ENCODE results near the gene HBQ1. TPM values are rescaled to one million over a fixed set of nuclear protein-coding genes. Genes with fewer than 3 reads are reported as not detected.

Gene HBQ1
- total RNA-seq, 1 experiment from 2014 or later: not detected

DNA sequence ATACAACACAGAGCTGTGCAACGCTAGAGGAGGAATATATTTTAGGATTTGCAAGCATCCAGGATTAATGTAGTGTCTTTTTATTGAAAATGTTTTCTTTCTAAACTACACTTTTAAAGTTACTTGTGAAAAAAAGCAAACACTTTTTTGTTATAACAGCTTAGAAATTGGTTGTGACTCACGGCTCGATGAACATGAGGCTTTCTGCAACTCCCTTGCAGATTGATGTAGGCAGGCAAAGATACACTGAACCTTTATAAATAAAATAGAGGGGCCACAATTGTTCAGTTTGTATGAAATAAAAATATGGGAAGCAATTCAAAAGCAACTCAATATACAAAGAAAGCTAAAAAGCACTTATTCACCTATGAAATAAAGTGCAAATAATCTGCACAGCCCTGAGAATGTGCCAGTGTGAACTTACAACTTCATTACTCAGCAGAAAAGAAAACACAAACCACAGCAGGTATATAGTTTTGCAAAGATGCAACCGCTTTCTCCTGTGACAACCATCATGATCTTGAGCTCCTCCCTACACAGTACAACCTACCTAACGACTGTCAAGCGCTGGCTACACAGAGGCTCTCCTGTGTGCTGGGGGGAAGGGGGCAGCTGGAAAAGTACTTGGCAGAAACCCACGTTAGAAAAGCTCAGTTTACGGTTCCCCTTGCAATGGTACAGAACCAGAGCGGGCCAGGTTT, 48.0 kb downstream of the HBQ1 start:
- H3K9me3 ChIP-seq (ENCODE audit: control insufficient read depth in 1 of 2, insufficient read depth in 1 of 2, low read depth in 1 of 2, low read length in 2 of 2): no peaks in the 10 kb centered on the region
- peak overlapping the region; percentile 75 for H3K4me2 ChIP-seq (ENCODE audit: low read length)
- H3K27me3 ChIP-seq (ENCODE audit: insufficient read depth, low read length): no peaks in the 10 kb centered on the region
- H3K36me3 ChIP-seq (ENCODE audit: control insufficient read depth in 1 of 2, insufficient read depth in 2 of 2, low read length in 2 of 2): peaks cover 15 to 17% of the 10 kb centered on the region in 2 experiments; a peak in 2 of 4 replicates
- H3K27ac ChIP-seq (ENCODE audit: low read depth, low read length): peak overlapping the region; percentile 82
- peak overlapping the region; percentile 56 to 81 for H3K4me3 ChIP-seq (replicated peaks in 1 of 2; ENCODE audit: low read depth in 1 of 2, low read length in 2 of 2)
- ATAC-seq (peak; percentile 24), DNase-seq (ENCODE audit: low read depth, low spot score) (no peak)
- intact Hi-C loops (cut with micrococcal nuclease): loop anchor here (5.0 kb wide), 1 partner anchor 124 kb away; the partner anchor contains the start of gene AXIN1
- H3K79me2 ChIP-seq (ENCODE audit: insufficient read depth, low read length): peaks cover 45% of the 10 kb centered on the region
- peaks cover 9% of the 10 kb centered on the region; the same call in 1 of the 2 replicates for H4K20me1 ChIP-seq (ENCODE audit: insufficient read depth)
- TF ChIP-seq SRF (IDR thresholded peaks at IDR 0.05; ENCODE audit: low read depth) (no peak), CBX3 (IDR thresholded peaks at IDR 0.05; ENCODE audit: low read depth) (no peak), SIN3A (IDR thresholded peaks at IDR 0.05; ENCODE audit: low read depth) (0 out of 2 replicates have a peak, but pooled peaks have one; percentile 14)
- TSS peak; percentile 53 for BruUV-seq (replicated peaks)
- RAD21 ChIA-PET (ENCODE audit: low non-redundant PET in 1 of 2, low total read pairs in 2 of 2, uncharacterized antibody in 2 of 2, unreplicated experiment in 2 of 2): no interaction called here
- H3K9me2 ChIP-seq (ENCODE audit: insufficient read depth): no peaks in the 10 kb centered on the region
- H2AFZ ChIP-seq (ENCODE audit: low read depth, low read length, poor library complexity, severe bottlenecking): no peak overlapping the region
- peaks cover 0 to 6% of the 10 kb centered on the region in 2 experiments; a peak in 2 of 4 replicates for H3K4me1 ChIP-seq (ENCODE audit: control insufficient read depth in 1 of 2, insufficient read depth in 2 of 2, low read length in 2 of 2)
- POLR2A ChIA-PET: no interaction called here
- H3K9ac ChIP-seq (ENCODE audit: low read length): peak overlapping the region; percentile 80
- CTCF ChIA-PET: no interaction called here

- peak within 1 kb of the TSS; percentile 82 for H3K27ac ChIP-seq (ENCODE audit: low read depth, low read length)
- H3K9me2 ChIP-seq (ENCODE audit: insufficient read depth): no peaks in the 10 kb centered on the region
- DNase-seq (ENCODE audit: low read depth, low spot score) (peak; percentile 34), ATAC-seq (peak; percentile 94)
- H3K9me3 ChIP-seq (ENCODE audit: control insufficient read depth in 1 of 2, insufficient read depth in 1 of 2, low read depth in 1 of 2, low read length in 2 of 2): no peaks in the 10 kb centered on the region
- H4K20me1 ChIP-seq (ENCODE audit: insufficient read depth): peaks cover 9% of the 10 kb centered on the region; the same call in 1 of the 2 replicates
- no peak within 1 kb of the TSS for H2AFZ ChIP-seq (ENCODE audit: low read depth, low read length, poor library complexity, severe bottlenecking)
- CTCF ChIA-PET: no interaction called here
- H3K27me3 ChIP-seq (ENCODE audit: insufficient read depth, low read length): no peaks in the 10 kb centered on the region
- peak within 1 kb of the TSS; percentile 75 for H3K4me2 ChIP-seq (ENCODE audit: low read length)
- POLR2A ChIA-PET: interaction anchor here (0.8 kb wide), 1 partner anchor 124 kb away, joined by 3 read pairs; the partner anchor contains the start of gene AXIN1
- H3K36me3 ChIP-seq (ENCODE audit: control insufficient read depth in 1 of 2, insufficient read depth in 2 of 2, low read length in 2 of 2): peaks cover 15 to 17% of the 10 kb centered on the region in 2 experiments; a peak in 2 of 4 replicates
- peak within 1 kb of the TSS; percentile 56 to 81 for H3K4me3 ChIP-seq (replicated peaks in 1 of 2; ENCODE audit: low read depth in 1 of 2, low read length in 2 of 2)
- RAD21 ChIA-PET (ENCODE audit: low non-redundant PET in 1 of 2, low total read pairs in 2 of 2, uncharacterized antibody in 2 of 2, unreplicated experiment in 2 of 2): no interaction called here
- intact Hi-C loops (cut with micrococcal nuclease): loop anchor here (5.0 kb wide), 1 partner anchor 123 kb away; the partner anchor contains the start of gene AXIN1
- H3K9ac ChIP-seq (ENCODE audit: low read length): peak within 1 kb of the TSS; percentile 80
- H3K79me2 ChIP-seq (ENCODE audit: insufficient read depth, low read length): peaks cover 41% of the 10 kb centered on the region
- peaks cover 0 to 6% of the 10 kb centered on the region in 2 experiments; a peak in 2 of 4 replicates for H3K4me1 ChIP-seq (ENCODE audit: control insufficient read depth in 1 of 2, insufficient read depth in 2 of 2, low read length in 2 of 2)
- TF ChIP-seq POLR2AphosphoS5 (IDR thresholded peaks at IDR 0.05; ENCODE audit: low read depth, low read length) (peak; percentile 93), MAX (IDR thresholded peaks at IDR 0.05) (peak; percentile 92), YY1 (IDR thresholded peaks at IDR 0.05; ENCODE audit: extremely low read depth, insufficient replicate concordance, low read depth, low read length) (peak; percentile 32), ZFX (IDR thresholded peaks at IDR 0.05) (peak; percentile 90), POLR2A (IDR thresholded peaks at IDR 0.05; ENCODE audit: borderline replicate concordance, extremely low read depth, insufficient read depth, insufficient read length) (peak; percentile 77), SIN3A (IDR thresholded peaks at IDR 0.05; ENCODE audit: low read depth) (0 out of 2 replicates have a peak, but pooled peaks have one; percentile 41), EGR1 (IDR thresholded peaks at IDR 0.05; ENCODE audit: low read depth) (peak; percentile 73), JUND (IDR thresholded peaks at IDR 0.05) (no peak)
- TF ChIP-seq, protein P1, sequence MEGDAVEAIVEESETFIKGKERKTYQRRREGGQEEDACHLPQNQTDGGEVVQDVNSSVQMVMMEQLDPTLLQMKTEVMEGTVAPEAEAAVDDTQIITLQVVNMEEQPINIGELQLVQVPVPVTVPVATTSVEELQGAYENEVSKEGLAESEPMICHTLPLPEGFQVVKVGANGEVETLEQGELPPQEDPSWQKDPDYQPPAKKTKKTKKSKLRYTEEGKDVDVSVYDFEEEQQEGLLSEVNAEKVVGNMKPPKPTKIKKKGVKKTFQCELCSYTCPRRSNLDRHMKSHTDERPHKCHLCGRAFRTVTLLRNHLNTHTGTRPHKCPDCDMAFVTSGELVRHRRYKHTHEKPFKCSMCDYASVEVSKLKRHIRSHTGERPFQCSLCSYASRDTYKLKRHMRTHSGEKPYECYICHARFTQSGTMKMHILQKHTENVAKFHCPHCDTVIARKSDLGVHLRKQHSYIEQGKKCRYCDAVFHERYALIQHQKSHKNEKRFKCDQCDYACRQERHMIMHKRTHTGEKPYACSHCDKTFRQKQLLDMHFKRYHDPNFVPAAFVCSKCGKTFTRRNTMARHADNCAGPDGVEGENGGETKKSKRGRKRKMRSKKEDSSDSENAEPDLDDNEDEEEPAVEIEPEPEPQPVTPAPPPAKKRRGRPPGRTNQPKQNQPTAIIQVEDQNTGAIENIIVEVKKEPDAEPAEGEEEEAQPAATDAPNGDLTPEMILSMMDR (IDR thresholded peaks at IDR 0.05 in 2 of 3, conservative IDR thresholded peaks at IDR 0.05 in 1 of 3; ENCODE audit: borderline replicate concordance in 1 of 3, insufficient read depth in 1 of 3, low read depth in 2 of 3, low read length in 2 of 3): no peak
- BruUV-seq (replicated peaks): no TSS peak
Observed at GRCh38 chr16:228852-229730, 48.8 kb downstream of the HBQ1 start, which contains the start of gene LUC7L. Gene LUC7L (minus strand): TSS chr16:229449. CDS start chr16:229339, 110 bp downstream.

Data from HCT116 (cell line).